HG03175 (cell line): ENCODE data around the gene CABP7.

Experiments used
- ATAC-seq: cut with Tn5 transposase; IDR thresholded peaks from one replicate; pipeline ENCODE4 v1.9.1; 2021; ENCODE audit warnings: mild to moderate bottlenecking, moderate library complexity; ENCODE audit not compliant: unreplicated experiment

CABP7 gene

DNA sequence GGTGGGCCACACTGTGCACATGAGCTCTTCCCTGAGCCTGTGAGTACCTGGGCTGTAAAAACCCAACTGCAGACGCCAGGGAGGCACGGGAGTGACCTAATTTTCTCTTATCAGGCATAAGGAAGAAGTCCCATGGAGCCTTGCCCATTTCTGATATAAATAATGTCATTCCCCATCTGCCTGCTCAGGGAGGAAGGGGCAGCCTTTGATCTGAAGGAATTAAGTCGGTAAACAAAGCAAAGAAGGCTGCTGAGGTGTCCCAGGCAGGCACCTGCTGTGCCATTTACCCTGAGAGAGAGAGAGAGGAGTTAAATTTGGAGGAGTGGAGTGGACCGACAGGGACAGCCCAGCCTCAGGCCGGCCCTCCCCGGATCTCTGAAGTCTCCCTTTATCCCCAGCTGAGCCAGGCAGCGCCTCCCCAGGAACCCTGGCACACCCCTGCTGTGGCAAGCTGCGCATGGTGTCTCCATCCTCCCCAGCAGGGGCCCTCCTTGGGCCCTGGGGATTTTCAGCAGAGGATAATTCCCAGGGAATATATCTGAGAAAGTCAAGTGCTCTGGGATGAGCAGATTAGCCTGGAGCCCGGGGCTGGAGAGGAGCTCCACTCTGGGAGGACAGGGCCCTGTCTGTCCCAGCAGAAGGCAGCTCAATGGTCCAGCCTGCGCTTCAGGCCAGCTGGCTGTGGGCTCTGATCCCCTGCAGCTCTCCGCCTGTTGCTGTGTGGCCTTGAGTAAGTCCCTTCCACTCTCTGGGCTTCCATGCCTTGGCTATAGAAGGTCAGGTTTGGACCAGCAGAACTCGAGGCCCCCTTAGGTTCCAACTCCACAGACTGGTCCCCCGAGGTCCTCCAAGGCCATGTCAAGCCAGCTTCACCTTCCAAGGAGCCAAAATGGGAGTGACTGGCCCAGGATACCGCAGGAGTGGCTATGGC is 17.5 kb upstream of the CABP7 start:
- ATAC-seq = no peak

DNA sequence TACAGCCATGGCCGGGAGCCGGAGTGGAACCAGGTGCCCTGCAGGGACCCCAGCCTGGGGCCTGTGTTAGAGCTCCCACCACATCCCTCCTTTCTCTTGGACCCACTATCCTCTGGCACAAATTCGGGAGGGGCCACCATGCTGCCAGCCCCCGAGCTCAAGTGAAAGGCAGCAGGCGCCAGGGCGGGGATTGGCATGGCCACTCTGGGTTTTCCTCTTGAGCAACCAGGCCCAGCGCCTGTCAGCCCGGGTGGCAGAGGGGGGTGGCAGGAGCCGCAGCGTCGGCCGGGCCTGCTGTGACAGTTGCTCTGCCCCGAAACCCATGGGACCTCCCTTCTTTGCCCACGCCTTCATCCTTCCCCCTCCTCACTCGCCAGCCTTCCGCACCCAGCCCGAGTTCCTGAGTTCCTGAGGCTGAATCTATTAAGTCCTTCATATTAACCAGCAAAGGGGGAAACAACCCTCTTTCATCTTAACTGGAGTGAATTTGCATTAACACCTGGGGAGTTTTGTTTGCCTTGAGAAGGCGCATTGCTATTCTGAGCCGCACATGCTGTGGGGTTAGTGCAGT is 16.8 kb upstream of the CABP7 start:
- no peak for ATAC-seq

DNA sequence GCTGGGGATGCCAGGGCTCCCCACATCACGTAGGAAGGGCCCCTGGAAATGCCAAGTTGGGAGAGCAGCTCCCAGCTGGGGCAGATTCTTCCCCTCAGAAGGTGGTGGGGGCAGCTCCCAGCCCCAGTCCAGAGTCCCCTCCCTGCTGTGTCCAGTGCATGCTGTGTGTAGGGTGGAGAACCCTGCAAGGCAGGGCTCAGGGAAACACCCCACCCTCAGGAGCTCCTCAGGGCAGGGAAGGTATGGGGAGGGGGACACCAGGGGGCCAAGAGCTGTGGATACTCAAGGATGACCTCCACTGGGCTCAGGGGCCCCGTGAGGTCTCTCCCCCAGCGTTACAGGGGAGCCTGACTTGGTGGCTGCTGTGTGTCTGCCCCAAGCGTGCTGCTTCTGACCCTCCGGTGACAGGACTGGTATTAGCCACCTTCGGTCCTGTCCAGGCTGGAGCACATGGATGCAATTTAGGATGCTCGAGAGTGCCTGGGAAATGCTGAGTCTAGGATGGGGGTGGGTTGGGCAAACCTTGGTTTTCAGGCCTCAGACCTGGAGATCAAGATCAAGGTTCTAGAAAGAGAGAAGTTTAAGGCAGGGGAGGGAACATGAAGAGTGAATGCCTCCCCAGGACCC is 16.1 kb upstream of the CABP7 start:
- ATAC-seq = no peak

DNA sequence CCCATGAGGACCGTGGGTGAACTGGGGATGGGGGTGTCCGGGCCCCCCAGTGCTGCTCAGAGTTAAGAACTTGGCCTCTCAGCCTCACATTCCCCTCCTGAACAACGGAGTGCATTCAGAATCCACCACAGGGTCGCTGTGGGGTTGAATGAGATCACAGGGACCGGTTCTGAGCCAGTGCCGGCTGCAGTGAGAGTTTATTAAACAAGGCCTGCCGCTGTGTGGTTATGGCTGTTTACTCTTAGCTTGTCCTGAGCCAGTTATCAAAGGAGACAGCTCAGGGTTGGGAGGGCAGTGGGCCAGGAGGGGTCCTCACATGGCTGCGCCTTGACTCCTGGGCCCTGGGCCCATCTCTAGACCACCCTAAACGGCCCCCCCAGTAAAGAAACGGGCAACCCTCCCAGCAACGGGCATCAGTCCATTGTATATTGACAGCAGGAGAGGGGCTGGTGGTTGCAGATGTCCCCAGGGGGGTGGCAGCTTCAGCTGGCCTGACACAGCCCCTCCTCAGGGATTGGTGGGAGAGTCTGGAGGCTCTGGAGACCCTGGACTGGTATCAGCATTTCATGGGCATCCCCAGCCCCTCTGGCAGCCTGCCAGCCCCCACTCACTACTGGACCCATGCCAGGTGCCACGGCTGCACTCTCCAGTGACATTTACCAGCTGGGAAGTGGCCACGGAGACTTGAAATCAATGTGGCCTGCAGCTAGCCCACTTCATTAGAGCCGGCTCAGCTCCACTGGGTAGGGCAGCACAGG is 15.1 kb upstream of the CABP7 start:
- no peak for ATAC-seq

DNA sequence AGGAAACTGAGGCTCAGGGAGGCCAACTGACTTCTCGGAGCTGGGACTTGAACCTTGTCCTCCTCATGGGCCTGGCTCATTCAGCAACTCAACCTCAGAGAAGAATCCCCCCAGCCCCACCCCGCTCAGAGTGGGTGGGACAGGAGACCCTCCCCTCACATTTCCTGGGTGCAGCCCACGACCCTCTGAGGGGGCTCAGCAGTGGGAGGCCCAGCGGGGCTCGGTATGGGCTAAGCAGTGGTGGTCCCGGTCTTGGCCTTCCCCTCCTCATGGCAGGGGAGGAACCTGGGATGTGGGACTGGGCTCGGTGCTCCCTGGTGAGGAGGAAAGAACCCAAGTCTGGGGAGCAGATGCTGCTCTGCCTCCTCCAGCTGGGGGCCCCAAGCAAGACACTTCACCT is 14.2 kb upstream of the CABP7 start:
- no peak for ATAC-seq

DNA sequence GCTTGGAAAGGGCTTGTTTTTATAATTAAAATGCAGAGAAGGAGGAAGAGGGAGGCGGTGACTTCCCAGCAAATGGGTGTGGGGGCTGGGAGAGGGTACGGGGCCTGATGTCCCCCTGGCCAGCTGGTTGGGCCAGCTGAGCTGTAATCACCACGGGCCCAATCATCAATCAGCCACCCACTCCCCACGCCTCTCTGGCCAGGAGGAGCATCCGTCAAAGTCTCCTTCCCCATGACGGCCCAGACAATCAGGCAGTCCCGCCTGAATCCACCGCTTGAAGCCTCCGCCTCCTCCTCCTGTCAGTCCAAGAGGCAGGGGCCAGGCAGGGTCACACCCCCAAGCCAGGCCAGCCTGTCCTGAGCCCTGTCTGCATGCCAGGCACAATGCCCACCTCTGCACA is 13.3 kb upstream of the CABP7 start:
- no peak for ATAC-seq

DNA sequence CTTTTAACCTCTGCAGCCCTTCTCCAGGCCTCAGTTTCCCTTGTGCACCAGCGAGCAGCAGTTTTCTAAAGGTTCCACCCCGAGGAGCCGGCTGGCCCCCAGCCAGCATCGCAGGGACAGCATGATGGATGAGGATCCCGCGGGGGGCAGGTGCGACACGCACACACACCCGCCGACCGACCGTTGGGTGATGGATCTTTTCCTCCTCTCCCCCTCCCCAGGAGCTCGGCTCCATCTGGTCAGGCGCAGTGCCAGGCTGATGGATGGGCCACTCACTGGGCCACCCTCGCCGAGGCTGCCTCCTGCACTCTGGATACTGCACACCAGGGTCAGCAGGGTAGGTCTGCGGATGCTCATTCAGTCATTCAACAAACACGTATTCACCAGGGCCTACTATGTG is 12.8 kb upstream of the CABP7 start:
- no peak for ATAC-seq

DNA sequence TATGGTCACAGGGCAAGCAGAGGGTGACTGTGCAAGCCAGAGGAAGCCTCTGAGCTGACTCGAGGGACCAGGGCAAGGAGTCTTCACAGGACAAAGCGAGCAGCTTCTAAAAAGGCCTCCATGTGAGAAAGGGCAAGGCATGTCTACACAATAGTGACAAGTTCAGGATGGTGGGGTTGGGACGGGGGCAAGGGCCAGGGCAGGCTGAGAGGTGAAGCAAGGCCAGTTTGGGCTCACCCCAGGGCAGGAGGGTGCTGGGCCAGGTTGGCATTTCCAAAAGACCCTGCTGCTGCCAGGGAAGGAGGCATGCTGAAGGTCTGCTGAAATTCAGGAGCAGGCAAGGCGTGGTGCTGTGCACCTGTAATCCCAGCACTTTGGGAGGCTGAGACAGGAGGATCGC is 12.3 kb upstream of the CABP7 start:
- no peak for ATAC-seq

DNA sequence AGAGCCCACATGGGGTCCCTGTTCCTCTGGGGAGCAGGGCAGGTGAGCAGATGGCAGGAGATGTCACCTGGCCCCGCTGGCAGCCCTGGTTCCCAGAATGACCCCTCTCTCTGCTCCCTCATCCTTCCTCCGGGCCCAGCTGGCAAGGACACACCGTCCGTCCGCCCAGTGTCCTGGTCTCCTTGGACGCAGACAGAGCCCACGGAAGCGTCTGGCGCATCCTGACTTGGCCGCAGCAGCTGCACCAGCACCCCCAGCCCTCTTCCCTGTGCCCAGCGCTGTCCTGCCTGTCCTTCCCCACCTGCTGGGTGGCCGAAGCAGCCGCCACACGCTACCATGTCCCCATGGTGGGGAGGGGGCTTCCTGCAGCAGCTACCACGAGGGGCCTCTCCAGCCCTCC is 9.6 kb upstream of the CABP7 start:
- ATAC-seq = no peak

DNA sequence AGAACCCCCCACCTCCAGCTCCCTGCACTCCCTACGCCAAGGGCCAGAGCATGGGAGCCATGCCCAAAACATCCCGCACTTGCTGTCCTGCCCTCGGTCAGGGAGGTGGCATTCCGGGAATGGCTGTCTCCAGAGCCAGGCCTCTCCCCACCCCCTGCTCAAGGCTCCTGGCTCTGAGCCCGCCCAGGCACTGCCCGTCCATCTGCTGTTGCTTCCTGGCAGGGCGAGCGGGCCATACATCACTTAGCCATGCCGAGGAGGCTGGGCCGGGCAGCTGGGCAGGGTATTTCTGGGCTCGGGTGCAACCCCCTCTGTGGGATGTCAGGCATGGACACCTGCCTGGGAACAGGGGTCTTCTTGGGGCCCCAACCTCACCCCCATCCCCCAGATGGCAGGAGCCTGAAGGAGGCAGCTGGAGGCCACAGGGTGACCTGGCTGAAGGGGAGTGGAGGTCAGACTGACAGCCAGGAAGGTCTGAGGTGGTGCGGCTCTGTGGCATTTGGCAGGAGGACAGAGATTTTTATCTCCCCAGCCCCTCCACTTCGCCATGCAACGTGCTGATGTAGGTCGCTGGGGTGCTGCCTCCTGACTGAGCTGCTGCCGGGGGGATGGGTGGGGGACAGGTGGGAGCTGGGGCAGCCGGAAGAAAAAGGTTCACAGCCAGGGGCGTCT is 8.7 kb upstream of the CABP7 start:
- no peak for ATAC-seq

DNA sequence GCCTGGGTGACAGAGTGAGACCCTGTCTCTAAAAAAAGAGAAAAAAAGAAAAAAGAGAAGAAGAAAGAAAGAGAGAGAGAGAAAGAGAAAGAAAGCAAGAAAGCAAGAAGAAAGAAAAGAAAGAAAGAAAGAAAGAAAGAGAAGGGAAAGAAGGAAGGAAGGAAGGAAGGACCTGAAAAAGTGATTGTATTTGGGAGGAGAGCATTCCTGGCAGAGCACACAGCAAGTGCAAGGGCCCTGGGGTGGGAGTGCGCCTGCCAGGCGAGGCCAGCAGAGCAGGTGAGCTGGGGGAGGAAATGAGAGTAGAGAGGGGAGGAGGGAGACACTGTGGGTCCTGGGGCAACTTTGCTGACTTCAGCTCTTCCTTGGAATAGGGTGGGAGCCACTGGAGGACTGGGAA is 7.7 kb upstream of the CABP7 start:
- ATAC-seq = no peak

DNA sequence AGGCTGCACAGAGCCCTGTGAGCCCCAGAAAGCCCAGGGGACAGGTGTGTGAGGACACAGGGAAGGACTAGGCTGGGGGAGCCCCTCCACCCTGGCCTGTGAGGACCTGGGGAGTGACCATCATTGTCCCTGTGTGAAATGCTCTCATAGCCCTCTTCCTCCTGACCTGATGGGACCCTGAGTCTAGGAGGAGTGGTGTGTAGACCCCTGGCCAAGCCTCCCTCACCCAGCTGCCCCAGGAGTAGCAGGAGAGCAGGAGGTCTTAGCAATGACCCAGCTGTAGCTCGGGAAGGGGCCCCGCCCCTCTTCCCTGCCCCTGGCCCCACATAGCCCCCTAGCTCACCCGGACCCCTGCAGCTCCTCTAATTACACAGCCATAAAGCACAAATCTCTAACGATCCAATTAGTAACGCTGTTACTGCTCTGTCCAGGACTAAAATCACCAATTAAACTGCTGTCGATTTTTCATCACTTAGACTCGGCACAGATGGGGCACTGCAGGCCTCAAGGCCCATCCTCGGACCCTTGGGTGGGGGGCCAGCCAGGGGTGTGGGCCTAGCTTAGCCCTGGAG is 6.6 kb upstream of the CABP7 start:
- ATAC-seq = no peak

DNA sequence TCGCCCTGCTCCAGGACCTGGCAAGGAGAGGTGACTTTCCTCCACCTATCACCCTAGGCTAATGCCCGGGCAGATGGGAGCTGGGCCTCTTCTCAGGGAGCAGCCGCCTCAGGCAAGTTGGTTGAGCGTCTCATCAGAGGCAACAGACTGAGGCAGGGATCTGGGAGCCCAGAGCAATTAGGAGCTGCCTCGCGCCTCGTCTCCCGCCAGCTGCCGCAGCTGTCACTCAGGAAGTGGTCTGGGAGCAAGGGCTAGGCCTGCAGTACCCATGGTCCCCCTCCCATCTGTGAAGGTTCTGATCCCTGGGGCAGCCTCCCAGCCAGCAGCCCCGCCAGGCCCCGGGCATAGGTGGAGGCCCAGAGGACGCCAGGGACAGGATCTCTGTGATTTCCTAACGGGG is 4.6 kb upstream of the CABP7 start:
- no peak for ATAC-seq

DNA sequence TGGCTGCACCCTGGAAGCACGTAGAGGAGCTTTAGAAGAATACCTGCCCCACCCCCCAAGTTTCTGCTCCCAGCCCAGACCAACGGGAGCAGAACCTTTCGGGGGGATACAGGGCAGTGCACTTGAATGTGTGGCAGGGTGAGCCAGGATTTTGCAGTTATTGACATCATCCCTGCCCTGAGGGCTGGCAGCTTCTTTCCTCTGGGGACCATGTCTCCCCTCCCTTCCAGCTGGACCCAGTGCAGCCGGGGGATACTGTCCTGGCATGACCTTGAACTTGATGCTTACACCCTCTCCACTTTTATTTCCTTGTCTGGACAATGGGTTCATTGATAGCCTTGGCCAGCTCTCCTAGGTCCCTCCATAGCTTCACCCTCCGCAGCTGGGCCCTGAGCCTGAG is 4.1 kb upstream of the CABP7 start:
- ATAC-seq = no peak

DNA sequence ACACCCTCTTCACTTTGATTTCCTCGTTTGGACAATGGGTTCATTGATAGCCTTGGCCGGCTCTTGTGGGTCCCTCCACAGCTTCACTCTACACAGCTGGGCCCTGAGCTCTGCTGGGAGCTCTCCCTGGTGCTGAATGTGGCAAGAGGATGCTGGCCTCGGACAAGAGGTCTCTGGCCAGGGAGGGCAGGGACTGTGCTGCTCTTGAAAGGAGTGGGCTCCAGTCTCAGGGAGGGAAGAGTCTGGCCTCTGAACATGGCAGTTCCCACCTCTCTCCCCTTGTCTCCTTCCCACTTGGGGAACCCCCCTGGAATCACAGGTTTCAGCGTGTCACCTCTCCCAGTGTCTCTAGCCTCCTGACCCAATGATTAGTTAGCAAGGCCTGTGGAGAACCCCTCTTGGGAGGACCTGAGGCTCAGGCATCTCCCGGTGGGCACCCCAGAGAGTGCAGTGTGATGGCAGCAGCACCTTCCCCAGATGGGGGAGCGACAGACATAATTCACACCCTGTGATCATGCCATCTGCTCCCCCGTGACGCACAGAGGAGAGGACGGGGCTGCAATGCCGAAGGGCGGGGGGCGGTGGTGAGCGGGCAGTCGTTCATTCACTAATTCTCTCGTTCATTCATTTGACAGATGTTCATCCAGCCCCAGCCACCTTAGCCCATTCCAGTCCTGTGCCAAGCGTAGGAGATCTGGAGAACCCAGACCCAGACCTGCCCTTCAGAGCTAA is 2.8 kb upstream of the CABP7 start:
- ATAC-seq = no peak

DNA sequence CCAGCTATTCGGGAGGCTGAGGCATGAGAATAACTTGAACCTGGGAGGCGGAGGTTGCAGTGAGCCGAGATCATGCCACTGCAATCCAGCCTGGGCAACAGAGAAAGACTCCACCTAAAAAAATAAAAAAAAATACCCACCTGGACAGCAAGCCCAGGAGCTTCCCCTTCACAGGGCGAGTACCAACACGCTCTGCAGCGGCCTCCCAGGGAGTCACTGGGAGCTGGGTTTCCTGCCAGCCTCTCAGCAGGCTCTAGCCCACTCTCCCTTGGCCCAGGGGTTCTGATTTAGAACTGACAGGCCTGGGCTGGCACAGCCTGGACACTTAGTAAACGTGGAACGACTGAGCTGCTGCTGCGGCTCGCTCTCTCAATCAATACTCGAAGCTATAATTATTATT is 2.0 kb upstream of the CABP7 start:
- no peak for ATAC-seq

DNA sequence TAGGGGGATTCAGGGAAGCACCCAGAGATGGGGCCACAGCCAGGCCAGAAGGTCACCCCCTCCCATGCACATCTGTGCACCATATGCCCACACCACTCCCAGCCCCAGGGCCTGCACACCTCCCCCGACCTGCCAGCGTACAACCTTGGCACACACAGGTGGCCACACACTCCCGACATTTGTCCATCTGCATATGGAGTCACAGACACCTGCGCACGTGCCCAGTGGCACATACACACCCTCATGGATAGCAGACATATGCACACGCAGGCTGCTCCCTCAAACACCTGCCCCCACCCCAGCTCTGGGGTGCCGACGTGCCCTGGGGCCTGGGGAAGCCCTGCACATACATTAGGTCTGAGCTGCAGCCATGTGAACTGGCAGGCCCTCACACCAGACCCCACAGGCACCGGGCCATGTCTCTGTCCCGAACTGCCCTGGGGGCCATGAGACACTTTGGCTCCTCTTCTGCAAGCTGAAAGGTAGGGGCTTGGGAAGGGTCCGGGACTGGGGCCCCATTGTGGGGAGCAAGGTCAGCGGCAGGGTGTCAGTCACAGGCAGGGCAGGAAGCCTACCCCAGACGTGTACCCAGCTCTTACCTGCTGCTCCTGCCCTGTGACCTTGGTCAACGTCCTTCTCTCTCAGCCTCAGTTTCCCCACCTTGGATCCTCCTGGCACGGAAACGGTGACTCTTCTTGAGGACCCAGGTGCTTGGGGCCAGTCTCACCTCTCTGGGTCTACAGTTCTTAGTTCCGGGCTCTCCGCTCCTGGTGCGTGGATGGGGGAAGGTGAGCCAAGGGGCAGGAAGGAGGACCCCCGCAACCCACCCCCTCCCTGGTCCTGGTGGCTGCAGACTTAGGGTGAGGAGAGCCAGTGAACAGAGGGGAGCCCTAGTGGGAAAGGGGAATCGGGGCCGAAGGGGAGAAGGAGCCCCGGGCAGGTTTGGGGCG is 579 bp upstream of the CABP7 start:
- ATAC-seq = no peak

DNA sequence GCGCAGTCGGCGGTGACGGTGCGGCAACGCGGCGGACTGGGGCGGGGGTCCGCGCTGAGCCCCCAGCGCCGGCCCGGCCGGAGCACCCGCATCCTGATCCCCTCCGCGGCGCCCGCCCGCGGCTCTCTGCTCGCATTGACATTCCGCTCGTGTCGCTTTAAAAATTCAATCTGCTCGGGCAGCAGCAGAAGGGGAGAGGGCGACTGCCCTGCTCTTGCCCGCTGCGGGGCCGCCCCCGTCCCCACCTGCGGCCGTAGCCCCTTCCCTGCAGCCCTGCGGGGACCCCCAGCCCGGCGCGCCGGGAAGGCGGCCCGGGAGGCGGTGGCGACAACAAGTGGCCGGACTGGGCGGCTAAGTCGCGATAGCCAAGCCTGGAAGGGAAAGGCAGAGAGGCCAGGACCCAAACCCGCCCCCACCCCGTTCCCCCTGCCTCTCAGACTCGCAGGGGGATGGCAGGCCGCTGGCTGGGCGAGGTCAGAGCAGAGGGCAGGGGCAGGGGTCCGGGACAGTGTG is 1.1 kb downstream of the CABP7 start:
- ATAC-seq = no peak

DNA sequence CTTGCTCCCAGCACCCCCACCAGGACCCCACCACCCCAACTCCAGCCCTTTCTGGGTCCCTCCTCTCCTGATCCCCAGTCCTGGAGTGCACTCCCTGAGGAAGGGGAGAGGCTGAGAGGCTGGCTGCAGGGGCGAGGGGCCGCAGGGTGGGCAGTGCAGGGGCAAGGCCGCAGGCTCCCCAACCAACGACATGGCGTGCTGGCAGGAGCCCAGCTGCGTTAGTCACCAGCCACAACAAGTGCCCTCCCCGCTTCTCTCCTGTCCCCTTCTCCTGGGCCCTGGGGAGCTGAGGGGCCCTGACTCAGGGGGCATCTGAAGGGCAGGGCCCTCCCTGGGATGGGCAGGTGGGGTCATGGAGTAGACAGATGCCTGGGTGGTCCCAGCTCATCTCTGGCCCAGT is 2.3 kb downstream of the CABP7 start:
- ATAC-seq = no peak
